ENCODE results near the gene DDX23. TPM values are rescaled to one million over a fixed set of nuclear protein-coding genes. Genes with fewer than 3 reads are reported as not detected.
A peak's percentile ranks its signal among the peaks of the same experiment; 100 is the strongest.

The DDX23 gene
- total RNA-seq, 1 experiment from 2014 or later: 102 TPM

GRCh38 chr12:48889679-48890078 lies 37.7 kb upstream of the DDX23 start:
- no peak overlapping the region for H3K4me2 ChIP-seq (ENCODE audit: low read length)
- ChIA-PET POLR2A (ENCODE audit: unreplicated experiment) (no interaction called here), CTCF (interaction anchor here (3.6 kb wide), 1 partner anchor 37 kb away, joined by 80 read pairs; the partner anchor contains the start of gene DDX23)
- H3K27ac ChIP-seq (ENCODE audit: low read length): no peak overlapping the region
- H3K4me3 ChIP-seq (ENCODE audit: low read length): no peak overlapping the region
- intact Hi-C loops (cut with micrococcal nuclease): loop anchor here (1.0 kb wide), 1 partner anchor 36 kb away; no protein-coding TSS in a partner anchor
- no peak overlapping the region for H3K9ac ChIP-seq (ENCODE audit: low read length)
- H3K4me1 ChIP-seq (ENCODE audit: insufficient read depth, low read length): peaks cover 8% of the 10 kb centered on the region; the same call in 1 of the 2 replicates
- no peaks in the 10 kb centered on the region for H3F3A ChIP-seq (ENCODE audit: low read length, unreplicated experiment)
- H3K9me2 ChIP-seq (replicated peaks; ENCODE audit: low read length): no peaks in the 10 kb centered on the region
- no peaks in the 10 kb centered on the region for H3K9me3 ChIP-seq (ENCODE audit: low read length)
- no TSS peak for BruUV-seq (replicated peaks)
- H3K79me2 ChIP-seq (ENCODE audit: low read length): no peaks in the 10 kb centered on the region
- TF ChIP-seq EZH2 (IDR thresholded peaks at IDR 0.05; ENCODE audit: low read length, unreplicated experiment) (no peak), EZH2phosphoT487 (IDR thresholded peaks at IDR 0.05; ENCODE audit: borderline replicate concordance, low read length) (no peak)
- TF ChIP-seq, protein P1, sequence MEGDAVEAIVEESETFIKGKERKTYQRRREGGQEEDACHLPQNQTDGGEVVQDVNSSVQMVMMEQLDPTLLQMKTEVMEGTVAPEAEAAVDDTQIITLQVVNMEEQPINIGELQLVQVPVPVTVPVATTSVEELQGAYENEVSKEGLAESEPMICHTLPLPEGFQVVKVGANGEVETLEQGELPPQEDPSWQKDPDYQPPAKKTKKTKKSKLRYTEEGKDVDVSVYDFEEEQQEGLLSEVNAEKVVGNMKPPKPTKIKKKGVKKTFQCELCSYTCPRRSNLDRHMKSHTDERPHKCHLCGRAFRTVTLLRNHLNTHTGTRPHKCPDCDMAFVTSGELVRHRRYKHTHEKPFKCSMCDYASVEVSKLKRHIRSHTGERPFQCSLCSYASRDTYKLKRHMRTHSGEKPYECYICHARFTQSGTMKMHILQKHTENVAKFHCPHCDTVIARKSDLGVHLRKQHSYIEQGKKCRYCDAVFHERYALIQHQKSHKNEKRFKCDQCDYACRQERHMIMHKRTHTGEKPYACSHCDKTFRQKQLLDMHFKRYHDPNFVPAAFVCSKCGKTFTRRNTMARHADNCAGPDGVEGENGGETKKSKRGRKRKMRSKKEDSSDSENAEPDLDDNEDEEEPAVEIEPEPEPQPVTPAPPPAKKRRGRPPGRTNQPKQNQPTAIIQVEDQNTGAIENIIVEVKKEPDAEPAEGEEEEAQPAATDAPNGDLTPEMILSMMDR (conservative IDR thresholded peaks at IDR 0.05; ENCODE audit: low read depth, low read length): no peak
- DNase-seq: no peak
- H3K36me3 ChIP-seq (ENCODE audit: low read depth, low read length): no peaks in the 10 kb centered on the region
- no peak overlapping the region for H2AFZ ChIP-seq (ENCODE audit: low read length)
- peaks cover 8% of the 10 kb centered on the region for H3K27me3 ChIP-seq (ENCODE audit: low read length)
- H4K20me1 ChIP-seq (ENCODE audit: low read length): no peaks in the 10 kb centered on the region
- no peak for ATAC-seq

GRCh38 chr12:48883305-48884161 lies 31.6 kb upstream of the DDX23 start:
- no peaks in the 10 kb centered on the region for H3K36me3 ChIP-seq (ENCODE audit: low read depth, low read length)
- no peaks in the 10 kb centered on the region for H3K27me3 ChIP-seq (ENCODE audit: low read length)
- peak overlapping the region; percentile 39; the same call in 1 of the 2 replicates for H3K9ac ChIP-seq (ENCODE audit: low read length)
- no peak for DNase-seq
- CTCF ChIA-PET: no interaction called here
- H3K4me2 ChIP-seq (ENCODE audit: low read length): no peak overlapping the region
- peak overlapping the region; percentile 53 for H3K27ac ChIP-seq (ENCODE audit: low read length)
- intact Hi-C loops (cut with micrococcal nuclease): no loop called here
- H3K79me2 ChIP-seq (ENCODE audit: low read length): no peaks in the 10 kb centered on the region
- BruUV-seq (replicated peaks): no TSS peak
- no peak for ATAC-seq
- H4K20me1 ChIP-seq (ENCODE audit: low read length): no peaks in the 10 kb centered on the region
- peaks cover 27% of the 10 kb centered on the region for H3K4me1 ChIP-seq (ENCODE audit: insufficient read depth, low read length)
- H3F3A ChIP-seq (ENCODE audit: low read length, unreplicated experiment): no peaks in the 10 kb centered on the region
- no peaks in the 10 kb centered on the region for H3K9me3 ChIP-seq (ENCODE audit: low read length)
- H3K9me2 ChIP-seq (replicated peaks; ENCODE audit: low read length): no peaks in the 10 kb centered on the region
- TF ChIP-seq, protein P1 (conservative IDR thresholded peaks at IDR 0.05; ENCODE audit: low read depth, low read length): no peak
- TF ChIP-seq EZH2phosphoT487 (IDR thresholded peaks at IDR 0.05; ENCODE audit: borderline replicate concordance, low read length) (no peak), EZH2 (IDR thresholded peaks at IDR 0.05; ENCODE audit: low read length, unreplicated experiment) (no peak)
- H2AFZ ChIP-seq (ENCODE audit: low read length): no peak overlapping the region
- H3K4me3 ChIP-seq (ENCODE audit: low read length): no peak overlapping the region
- POLR2A ChIA-PET (ENCODE audit: unreplicated experiment): no interaction called here

DNA sequence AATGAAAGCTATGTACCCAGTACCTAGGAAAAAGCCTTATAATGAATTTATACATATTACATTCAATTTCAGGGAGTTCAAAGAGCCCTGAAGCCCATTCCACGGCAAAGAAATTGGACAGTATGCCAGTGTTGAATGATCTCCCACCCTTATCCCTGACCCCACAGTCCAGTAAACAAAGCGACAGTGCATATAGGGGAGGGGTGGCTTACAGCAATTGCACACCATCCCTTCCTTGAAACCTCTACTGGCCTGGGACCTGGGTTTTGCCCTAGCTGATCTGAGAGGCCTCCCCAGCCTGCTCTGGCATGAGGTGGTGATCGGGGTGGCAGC lies 31.0 kb upstream of the DDX23 start:
- ChIA-PET CTCF (no interaction called here), POLR2A (ENCODE audit: unreplicated experiment) (no interaction called here)
- BruUV-seq (replicated peaks): no TSS peak
- H3K79me2 ChIP-seq (ENCODE audit: low read length): no peaks in the 10 kb centered on the region
- DNase-seq (no peak), ATAC-seq (no peak)
- no peaks in the 10 kb centered on the region for H4K20me1 ChIP-seq (ENCODE audit: low read length)
- H3K36me3 ChIP-seq (ENCODE audit: low read depth, low read length): no peaks in the 10 kb centered on the region
- H3K9me3 ChIP-seq (ENCODE audit: low read length): no peaks in the 10 kb centered on the region
- peak overlapping the region; percentile 72; the same call in 1 of the 2 replicates for H3K4me2 ChIP-seq (ENCODE audit: low read length)
- H3K9ac ChIP-seq (ENCODE audit: low read length): peak overlapping the region; percentile 39; the same call in 1 of the 2 replicates
- TF ChIP-seq, protein P1 (conservative IDR thresholded peaks at IDR 0.05; ENCODE audit: low read depth, low read length): no peak
- H2AFZ ChIP-seq (ENCODE audit: low read length): peak overlapping the region; percentile 67; the same call in 1 of the 2 replicates
- no peaks in the 10 kb centered on the region for H3K27me3 ChIP-seq (ENCODE audit: low read length)
- H3K27ac ChIP-seq (ENCODE audit: low read length): peak overlapping the region; percentile 53
- peaks cover 27% of the 10 kb centered on the region for H3K4me1 ChIP-seq (ENCODE audit: insufficient read depth, low read length)
- H3K4me3 ChIP-seq (ENCODE audit: low read length): peak overlapping the region; percentile 44; the same call in 1 of the 2 replicates
- intact Hi-C loops (cut with micrococcal nuclease): no loop called here
- H3F3A ChIP-seq (ENCODE audit: low read length, unreplicated experiment): no peaks in the 10 kb centered on the region
- no peaks in the 10 kb centered on the region for H3K9me2 ChIP-seq (replicated peaks; ENCODE audit: low read length)
